HepG2 (cell line): ENCODE data around the gene ULK4. TPM values are rescaled to one million over a fixed set of nuclear protein-coding genes. Genes with fewer than 3 reads are reported as not detected.

Experiments
- ETV5 ChIP-seq: IDR thresholded peaks from 2 replicates; pipeline ENCODE4 v1.6.1; 2018; ENCODE audit warnings: missing biosample characterization, missing genetic modification reagents, inconsistent platforms, borderline replicate concordance
- SOX6 ChIP-seq, 2 experiments: fragments of 450-650 bp in 1 of 2; sonication (generic) in 1 of 2; formaldehyde crosslinking in 1 of 2; IDR thresholded peaks; 2 replicates each; pipeline versions ENCODE4 v1.4.0 to v1.6.1; 2017 to 2020; ENCODE audit warnings: antibody characterized with exemption in 1 of 2, mild to moderate bottlenecking in 1 of 2, missing genetic modification reagents in 1 of 2
- ZBTB25 ChIP-seq: IDR thresholded peaks from 2 replicates; pipeline ENCODE4 v1.6.1; 2018; ENCODE audit warnings: missing genetic modification reagents
- ZBTB40 ChIP-seq, 2 experiments: fragments of 450-650 bp in 1 of 2; sonication (generic) in 1 of 2; formaldehyde crosslinking in 1 of 2; IDR thresholded peaks; 2 replicates each; pipeline versions ENCODE4 v1.6.1 to v1.8.0; 2016 to 2022; ENCODE audit warnings: antibody characterized with exemption in 1 of 2, mild to moderate bottlenecking in 1 of 2, missing genetic modification reagents in 1 of 2
- ZNF484 ChIP-seq: sonication (generic); formaldehyde crosslinking; IDR thresholded peaks from 2 replicates; pipeline ENCODE4 v1.5.1; 2020; ENCODE audit warnings: mild to moderate bottlenecking, low read depth, missing genetic modification reagents, borderline replicate concordance
- polyA plus RNA-seq, 8 experiments: library from polyadenylated mRNA; depleted of rRNA in 3 of 8; stranded (reverse) in 7 of 8; unstranded in 1 of 8; fragments of >200 nt; fragmentation: Illumina TruSeq in 4 of 8; extraction: Trizol in 4 of 8; gene quantifications; 2 replicates each; pipeline versions ENCODE4 v1.2.1 to v1.2.3, GENCODE V29; 2011 to 2016; ENCODE audit warnings: low read depth in 4 of 8, missing spikeins in 1 of 8, mixed read lengths in 1 of 8; ENCODE audit not compliant: insufficient read depth in 1 of 8
- total RNA-seq, 5 experiments: library from RNA; depleted of rRNA; stranded (reverse); fragments of >200 nt; fragmentation: Illumina TruSeq; extraction: Trizol; gene quantifications; 2 replicates each; pipeline ENCODE4 v1.2.3, GENCODE V29; 2016; ENCODE audit warnings: low read depth in 1 of 5

ULK4 gene
- total and polyA plus RNA-seq, 2 of the 13 experiments (the other 11 are each of a cell fraction or from before 2014, with no cell fraction given) = 6.7 to 11.8 TPM

DNA sequence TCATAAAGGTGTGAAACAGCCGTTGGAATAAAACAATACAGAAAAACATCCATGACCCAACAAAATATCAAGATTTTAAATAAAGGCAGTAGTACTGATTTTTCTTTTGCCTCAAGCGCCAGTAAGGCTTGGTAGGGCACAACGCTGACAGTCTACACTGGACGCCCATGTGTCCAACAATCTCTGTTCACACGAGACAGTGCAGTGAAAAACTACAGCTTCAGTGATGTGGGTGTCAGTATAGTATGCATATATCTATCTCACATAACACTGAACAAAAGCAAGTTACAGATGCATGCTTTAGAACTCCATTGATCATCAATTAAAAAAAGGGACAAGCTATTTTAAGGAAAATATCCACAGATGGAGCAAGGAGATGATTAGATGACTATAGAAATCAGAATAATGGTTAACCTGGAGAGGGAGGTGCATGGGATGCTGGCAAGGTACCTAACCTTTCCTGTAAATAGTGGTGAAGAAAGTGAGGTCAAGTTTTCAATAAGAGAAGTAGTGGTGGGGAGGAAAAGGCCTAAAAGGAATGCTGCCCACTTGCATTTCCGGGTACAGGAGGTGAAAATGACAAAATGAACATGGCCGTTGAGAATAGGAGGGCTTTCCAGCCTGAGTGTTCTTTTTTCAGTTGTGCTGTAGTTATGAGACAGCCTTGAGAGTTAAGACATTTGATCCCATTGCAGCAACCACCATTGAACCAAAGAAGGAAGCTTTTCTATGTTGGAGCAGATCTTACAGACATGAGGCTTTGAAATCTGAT, 719.9 kb downstream of the ULK4 start (continued):
- TF ChIP-seq ZBTB40 (IDR thresholded peaks at IDR 0.05) = no peak
- no peak for TF ChIP-seq ZBTB40 (CRISPR knock-in tag; IDR thresholded peaks at IDR 0.05)
- TF ChIP-seq ZBTB25 (CRISPR knock-in tag) = no peak
- no peak for TF ChIP-seq ETV5
- TF ChIP-seq ZNF484 = no peak
- no peak for TF ChIP-seq SOX6 (IDR thresholded peaks at IDR 0.05)
- TF ChIP-seq SOX6 (CRISPR knock-in tag; IDR thresholded peaks at IDR 0.05) = no peak
